Stimulated activated naive CD8-positive, alpha-beta T cell treated with anti-CD3 and anti-CD28 coated beads, Interleukin-15, amount 100 ng/mL, for 72 hours (primary cell): ENCODE data around the gene CDC42BPB.
"Not testable (repeated sequence)": the region's sequence is repeated elsewhere in the genome, so short reads cannot be mapped to it uniquely, and the experiment has no call there.

Experiments
- ATAC-seq: fragments of 150-1000 bp; cut with Tn5 transposase; 2 replicates; pipeline ENCODE4 v1.10.0; 2021; ENCODE audit warnings: mild to moderate bottlenecking, moderate library complexity
- DNase-seq, 2 donors: peaks; one replicate each; pipeline ENCODE4 v3.0.0; 2021 to 2022
- H3K27ac Mint-ChIP-seq, 2 donors: one replicate each; pipeline ENCODE4 v1.8.0; 2022; ENCODE audit warnings: mild to moderate bottlenecking in 2 of 2, mixed read lengths in 2 of 2, moderate library complexity in 2 of 2
- H3K27me3 Mint-ChIP-seq: one replicate; pipeline ENCODE4 v1.8.0; 2022; ENCODE audit warnings: mixed read lengths
- H3K4me1 Mint-ChIP-seq: one replicate; pipeline ENCODE4 v1.8.0; 2022; ENCODE audit warnings: mild to moderate bottlenecking, mixed read lengths
- H3K4me3 Mint-ChIP-seq, 2 donors: one replicate each; pipeline ENCODE4 v1.8.0; 2022; ENCODE audit warnings: mild to moderate bottlenecking in 2 of 2, mixed read lengths in 2 of 2, moderate library complexity in 1 of 2
- H3K9me3 Mint-ChIP-seq, 2 donors: one replicate each; pipeline ENCODE4 v1.8.0; 2022; ENCODE audit warnings: mixed read lengths in 2 of 2

Gene CDC42BPB

DNA sequence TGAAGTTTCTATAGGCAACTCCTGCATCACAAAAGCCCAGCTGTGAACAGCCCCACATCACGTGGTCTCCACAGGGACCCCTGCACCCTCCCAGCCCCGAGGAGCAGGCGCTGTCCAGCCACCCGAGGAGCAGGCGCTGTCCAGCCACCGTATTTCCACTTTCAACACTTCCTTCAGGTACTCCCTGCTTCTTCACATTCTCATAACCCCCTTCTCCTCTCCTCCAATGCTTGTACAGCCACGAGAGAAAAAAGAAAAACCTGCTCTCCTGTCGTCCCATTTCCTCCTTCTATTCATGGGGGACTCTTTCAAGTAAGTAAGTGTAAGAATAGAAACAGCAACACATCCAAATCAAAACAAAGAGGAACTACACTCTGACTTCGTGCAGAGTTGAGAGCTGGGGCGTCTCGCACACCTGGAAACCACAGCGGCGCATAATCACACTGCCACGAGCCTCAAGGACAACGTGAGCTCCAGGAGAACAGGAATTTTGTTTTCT lies 11.9 kb downstream of the CDC42BPB start:
- Mint-ChIP-seq H3K27ac (peak overlapping the region; percentile 60 to 69), H3K9me3 (no peaks in the 10 kb centered on the region), H3K27me3 (peaks cover 11% of the 10 kb centered on the region), H3K4me3 (peak overlapping the region; percentile 31 to 46), H3K4me1 (peaks cover 14% of the 10 kb centered on the region)
- ATAC-seq = no peak
- DNase-seq = no peak

GRCh38 chr14:103043257-103044015 lies 13.9 kb downstream of the CDC42BPB start:
- H3K4me1 Mint-ChIP-seq = peaks cover 14% of the 10 kb centered on the region
- DNase-seq (no peak), ATAC-seq (no peak)
- H3K4me3 Mint-ChIP-seq = no peak overlapping the region
- H3K27me3 Mint-ChIP-seq = peaks cover 11% of the 10 kb centered on the region
- H3K9me3 Mint-ChIP-seq = no peaks in the 10 kb centered on the region
- no peak overlapping the region for H3K27ac Mint-ChIP-seq

DNA sequence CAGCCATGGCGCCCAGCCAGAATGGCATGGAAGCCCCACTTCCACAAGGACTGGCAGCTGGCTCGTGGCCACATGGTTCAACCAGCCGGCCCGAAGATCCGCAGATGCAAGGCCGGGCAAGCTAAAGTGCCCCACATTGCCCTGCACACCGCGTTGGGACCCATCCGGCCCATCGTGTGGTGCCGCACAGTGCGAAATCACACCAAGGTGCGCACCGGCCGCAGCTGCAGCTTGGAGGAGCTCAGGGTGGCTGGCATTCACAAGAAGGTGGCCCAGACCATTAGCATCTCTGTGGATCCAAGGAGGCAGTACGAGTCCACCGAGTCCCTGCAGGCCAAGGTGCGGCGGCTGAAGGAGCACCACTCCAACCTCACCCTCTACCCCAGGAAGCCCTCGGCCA lies 15.9 kb downstream of the CDC42BPB start:
- no peak for DNase-seq
- Mint-ChIP-seq H3K9me3 (no peaks in the 10 kb centered on the region), H3K27me3 (peaks cover 11% of the 10 kb centered on the region), H3K4me3 (no peak overlapping the region), H3K4me1 (peaks cover 14% of the 10 kb centered on the region), H3K27ac (no peak overlapping the region)
- ATAC-seq = no peak

DNA sequence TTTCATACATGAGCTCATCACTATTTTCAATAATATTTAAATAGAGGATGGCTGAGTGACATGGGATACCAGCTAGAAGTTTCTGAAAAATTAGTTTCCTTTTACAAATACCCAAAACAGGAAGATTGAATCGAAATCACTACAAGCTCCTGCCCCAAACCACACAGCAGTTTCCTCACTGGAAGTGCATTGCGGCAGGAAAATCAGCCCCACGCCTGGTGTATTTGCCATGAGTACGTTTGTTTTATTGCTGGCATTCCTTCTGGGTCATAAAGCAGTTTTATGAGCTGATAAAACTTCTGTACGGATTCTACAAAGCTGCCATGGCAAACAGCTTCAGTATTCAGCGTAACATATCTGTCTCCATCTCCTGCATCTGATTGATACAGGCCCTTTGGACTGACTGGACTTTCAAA lies 23.7 kb downstream of the CDC42BPB start:
- H3K27me3 Mint-ChIP-seq = no peaks in the 10 kb centered on the region
- H3K4me1 Mint-ChIP-seq = no peaks in the 10 kb centered on the region
- ATAC-seq (no peak), DNase-seq (no peak)
- H3K27ac Mint-ChIP-seq = no peak overlapping the region
- no peaks in the 10 kb centered on the region for H3K9me3 Mint-ChIP-seq
- H3K4me3 Mint-ChIP-seq = no peak overlapping the region

- ATAC-seq = no peak
- no peaks in the 10 kb centered on the region for H3K27me3 Mint-ChIP-seq
Measured at GRCh38 chr14:103031956-103032355, 25.4 kb downstream of the CDC42BPB start.

DNA sequence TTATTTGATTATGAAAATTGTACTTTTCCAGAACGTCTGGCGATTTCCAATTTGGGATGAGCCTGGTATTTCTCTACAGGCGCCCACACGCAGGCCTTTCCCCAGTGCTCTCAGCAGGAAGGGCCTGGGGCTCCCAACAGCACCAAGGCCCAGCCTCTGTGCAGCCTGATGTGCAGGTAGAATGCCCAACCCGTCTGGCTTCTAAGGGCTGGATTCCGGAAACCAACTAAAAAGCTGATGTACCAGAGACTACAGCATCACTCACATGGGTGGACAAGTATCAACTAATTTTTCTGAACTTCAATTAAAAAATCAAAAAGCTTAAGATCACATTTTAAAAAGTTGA lies 25.8 kb downstream of the CDC42BPB start:
- DNase-seq (no peak), ATAC-seq (no peak)
- H3K9me3 Mint-ChIP-seq = no peaks in the 10 kb centered on the region
- H3K27ac Mint-ChIP-seq = peak overlapping the region in 1 of 2 donors; percentile 15
- H3K4me3 Mint-ChIP-seq = no peak overlapping the region
- H3K27me3 Mint-ChIP-seq = no peaks in the 10 kb centered on the region
- no peaks in the 10 kb centered on the region for H3K4me1 Mint-ChIP-seq

More at GRCh38 chr14:103031956-103032355, 25.4 kb downstream of the CDC42BPB start:
- no peak overlapping the region for H3K4me3 Mint-ChIP-seq
- H3K9me3 Mint-ChIP-seq = no peaks in the 10 kb centered on the region
- no peak for DNase-seq
- H3K4me1 Mint-ChIP-seq = no peaks in the 10 kb centered on the region
- no peak overlapping the region for H3K27ac Mint-ChIP-seq

- H3K9me3 Mint-ChIP-seq = no peaks in the 10 kb centered on the region
- H3K27me3 Mint-ChIP-seq = no peaks in the 10 kb centered on the region
- DNase-seq = no peak
- H3K4me3 Mint-ChIP-seq = no peak overlapping the region
- no peak for ATAC-seq
- no peaks in the 10 kb centered on the region for H3K4me1 Mint-ChIP-seq
- peak overlapping the region in 1 of 2 donors; percentile 27 for H3K27ac Mint-ChIP-seq
Measured at GRCh38 chr14:103030741-103031565, 26.4 kb downstream of the CDC42BPB start.

- DNase-seq (no peak), ATAC-seq (no peak)
- Mint-ChIP-seq H3K4me3 (no peak overlapping the region), H3K27me3 (no peaks in the 10 kb centered on the region), H3K9me3 (peaks cover 0 to 4% of the 10 kb centered on the region in 2 donors), H3K27ac (no peak overlapping the region), H3K4me1 (no peaks in the 10 kb centered on the region)
Measured at GRCh38 chr14:103029936-103030335, 27.4 kb downstream of the CDC42BPB start.

GRCh38 chr14:103028772-103029171 lies 28.6 kb downstream of the CDC42BPB start:
- H3K4me1 Mint-ChIP-seq = no peaks in the 10 kb centered on the region
- DNase-seq (no peak), ATAC-seq (no peak)
- no peaks in the 10 kb centered on the region for H3K27me3 Mint-ChIP-seq
- H3K9me3 Mint-ChIP-seq = peaks cover 0 to 5% of the 10 kb centered on the region in 2 donors
- no peak overlapping the region for H3K4me3 Mint-ChIP-seq
- H3K27ac Mint-ChIP-seq = no peak overlapping the region

DNA sequence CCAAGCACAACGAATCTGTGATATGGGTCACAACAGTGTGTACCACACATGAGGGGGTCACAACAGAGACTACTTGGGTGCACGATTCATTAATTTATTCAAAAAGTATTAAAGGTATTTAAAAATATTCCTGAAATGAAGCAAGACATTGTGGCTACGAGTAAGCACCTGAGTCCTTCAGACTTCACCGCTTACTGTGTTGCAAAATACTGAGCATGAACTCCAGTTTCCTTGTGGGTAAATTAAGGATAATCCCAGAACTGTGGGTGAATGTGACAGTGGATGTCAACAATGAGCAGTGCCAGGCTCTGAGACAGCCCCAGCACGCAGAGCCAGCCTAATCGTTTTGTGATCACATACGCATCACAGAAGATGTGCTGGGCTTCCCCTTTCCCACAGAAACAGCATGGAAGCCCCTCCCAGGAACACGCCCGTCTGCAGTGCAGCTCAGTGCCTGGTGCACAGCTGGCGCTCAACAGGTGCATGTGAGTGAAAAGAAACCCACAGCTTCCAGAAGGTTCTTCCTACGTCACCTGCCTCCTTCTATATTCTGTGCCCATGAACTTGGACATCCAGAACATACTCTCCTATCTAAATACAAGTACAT lies 29.1 kb downstream of the CDC42BPB start:
- H3K9me3 Mint-ChIP-seq = peaks cover 0 to 5% of the 10 kb centered on the region in 2 donors
- H3K4me1 Mint-ChIP-seq = no peaks in the 10 kb centered on the region
- no peak overlapping the region for H3K4me3 Mint-ChIP-seq
- no peaks in the 10 kb centered on the region for H3K27me3 Mint-ChIP-seq
- no peak overlapping the region for H3K27ac Mint-ChIP-seq
- DNase-seq = no peak
- ATAC-seq = no peak

GRCh38 chr14:103027451-103027850 lies 29.9 kb downstream of the CDC42BPB start:
- no peaks in the 10 kb centered on the region for H3K4me1 Mint-ChIP-seq
- DNase-seq (no peak), ATAC-seq (no peak)

GRCh38 chr14:103026988-103027387 lies 30.4 kb downstream of the CDC42BPB start:
- Mint-ChIP-seq H3K4me3 (no peak overlapping the region), H3K27ac (no peak overlapping the region), H3K27me3 (peaks cover 4% of the 10 kb centered on the region), H3K9me3 (peaks cover 0 to 5% of the 10 kb centered on the region in 2 donors), H3K4me1 (peaks cover 3% of the 10 kb centered on the region)
- DNase-seq (no peak), ATAC-seq (no peak)

More at GRCh38 chr14:103027451-103027850, 29.9 kb downstream of the CDC42BPB start:
- Mint-ChIP-seq H3K27ac (no peak overlapping the region), H3K9me3 (peaks cover 0 to 5% of the 10 kb centered on the region in 2 donors), H3K27me3 (no peaks in the 10 kb centered on the region), H3K4me3 (no peak overlapping the region)

- H3K9me3 Mint-ChIP-seq = not testable (repeated sequence)
Measured at GRCh38 chr14:103026196-103026595, 31.2 kb downstream of the CDC42BPB start.

GRCh38 chr14:103023881-103024473 lies 33.4 kb downstream of the CDC42BPB start:
- Mint-ChIP-seq H3K9me3 (peaks cover 0 to 5% of the 10 kb centered on the region in 2 donors), H3K27me3 (peaks cover 12% of the 10 kb centered on the region), H3K27ac (peak overlapping the region in 1 of 2 donors; percentile 28), H3K4me1 (peaks cover 11% of the 10 kb centered on the region), H3K4me3 (no peak overlapping the region)
- ATAC-seq = no peak
- no peak for DNase-seq

More at GRCh38 chr14:103026196-103026595, 31.2 kb downstream of the CDC42BPB start:
- not testable (repeated sequence) for ATAC-seq, H3K4me3 Mint-ChIP-seq, DNase-seq, H3K27ac Mint-ChIP-seq
- Mint-ChIP-seq H3K4me1 (peaks cover 11% of the 10 kb centered on the region), H3K27me3 (peaks cover 12% of the 10 kb centered on the region)

- H3K4me1 Mint-ChIP-seq = peaks cover 11% of the 10 kb centered on the region
- DNase-seq (no peak), ATAC-seq (no peak)
- peaks cover 12% of the 10 kb centered on the region for H3K27me3 Mint-ChIP-seq
- H3K27ac Mint-ChIP-seq = no peak overlapping the region
- H3K9me3 Mint-ChIP-seq = peaks cover 0 to 5% of the 10 kb centered on the region in 2 donors
- no peak overlapping the region for H3K4me3 Mint-ChIP-seq
Measured at GRCh38 chr14:103022685-103023044, 34.7 kb downstream of the CDC42BPB start.
